Mesothelial cell of epicardium (in vitro differentiated cells): ENCODE data around the gene TMEM255A. TPM values are rescaled to one million over a fixed set of nuclear protein-coding genes. Genes with fewer than 3 reads are reported as not detected.

ENCODE experiments used
- DNase-seq, 2 experiments: peaks; one replicate each; pipeline ENCODE4 v3.0.0; 2021; ENCODE audit warnings: low spot score in 2 of 2; ENCODE audit not compliant: unreplicated experiment in 2 of 2
- H3K27ac Mint-ChIP-seq: 2 replicates; pipeline ENCODE4 v1.8.0; 2021; ENCODE audit warnings: mixed read lengths
- H3K27me3 Mint-ChIP-seq: 2 replicates; pipeline ENCODE4 v1.8.0; 2021; ENCODE audit warnings: low read depth, mixed read lengths
- H3K36me3 Mint-ChIP-seq: 2 replicates; pipeline ENCODE4 v1.8.0; 2021; ENCODE audit warnings: mixed read lengths
- H3K4me1 Mint-ChIP-seq: 2 replicates; pipeline ENCODE4 v1.8.0; 2021; ENCODE audit warnings: mixed read lengths
- H3K4me3 Mint-ChIP-seq: 2 replicates; pipeline ENCODE4 v1.8.0; 2021; ENCODE audit warnings: mild to moderate bottlenecking, moderate library complexity, mixed read lengths
- H3K9me3 Mint-ChIP-seq: 2 replicates; pipeline ENCODE4 v1.8.0; 2021; ENCODE audit warnings: mixed read lengths
- CTCF ChIP-seq: fragments of 200-600 bp; sonication (generic); IDR thresholded peaks from one replicate; pipeline ENCODE4 v1.5.0; 2021; ENCODE audit warnings: antibody characterized with exemption; ENCODE audit not compliant: unreplicated experiment
- total RNA-seq: library from RNA; stranded (reverse); gene quantifications from 3 replicates; pipeline ENCODE4 v1.2.1, GENCODE V29; 2021

TMEM255A gene
- total RNA-seq, 1 donor from 2014 or later, result 1.3 TPM

GRCh38 chrX:120264341-120264740 lies 46.9 kb downstream of the TMEM255A start:
- Mint-ChIP-seq H3K4me1 (peaks cover 6% of the 10 kb centered on the region), H3K27ac (no peak overlapping the region), H3K27me3 (no peaks in the 10 kb centered on the region), H3K9me3 (peaks cover 17% of the 10 kb centered on the region), H3K36me3 (no peaks in the 10 kb centered on the region), H3K4me3 (no peak overlapping the region)
- no peak for TF ChIP-seq CTCF
- no peak for DNase-seq

DNA sequence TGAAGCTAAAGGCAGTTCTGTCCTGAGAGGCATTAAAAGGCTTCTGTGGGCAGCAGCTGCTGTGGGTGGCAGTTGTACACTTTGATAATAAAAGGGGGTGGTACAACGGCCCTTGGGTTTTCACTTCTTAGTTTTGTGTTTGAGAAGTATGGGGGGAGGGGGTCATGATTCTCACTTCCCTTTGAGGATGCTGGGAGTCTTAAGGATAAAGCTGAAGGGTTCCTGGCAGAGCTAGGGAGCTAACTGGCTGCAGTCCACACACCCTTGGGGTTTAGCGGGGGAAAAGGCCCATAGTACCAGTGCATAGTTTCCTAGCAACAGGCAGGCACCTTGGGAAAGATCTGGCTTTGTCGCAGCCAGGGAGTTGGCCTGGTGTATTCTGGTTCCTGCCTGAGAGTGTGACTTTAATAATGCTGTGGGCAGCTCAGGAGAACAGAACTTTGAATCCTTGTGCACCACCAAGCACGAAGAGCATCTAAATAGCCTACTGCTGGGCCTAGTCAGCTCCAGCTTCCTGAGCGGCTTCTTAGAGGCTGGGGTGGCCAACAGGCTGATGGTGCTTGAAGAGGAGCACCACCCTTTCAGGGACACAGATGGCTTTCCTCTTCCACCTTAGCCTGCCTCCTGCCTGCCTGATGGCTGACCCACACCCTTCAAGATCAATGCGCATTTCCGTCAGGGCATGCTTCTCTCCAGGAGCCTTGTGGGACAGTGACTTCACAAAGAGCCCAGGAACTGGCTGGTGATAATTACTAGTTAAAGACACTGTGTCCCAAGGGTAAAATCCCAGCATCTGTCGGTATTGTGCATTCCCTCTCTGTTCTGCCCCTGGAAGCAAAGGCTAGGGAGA lies 48.2 kb downstream of the TMEM255A start:
- H3K9me3 Mint-ChIP-seq, result peaks cover 15% of the 10 kb centered on the region
- DNase-seq, result no peak
- no peak overlapping the region for H3K4me3 Mint-ChIP-seq
- TF ChIP-seq CTCF, result no peak
- H3K4me1 Mint-ChIP-seq, result peaks cover 4% of the 10 kb centered on the region
- H3K36me3 Mint-ChIP-seq, result no peaks in the 10 kb centered on the region
- H3K27me3 Mint-ChIP-seq, result no peaks in the 10 kb centered on the region
- no peak overlapping the region for H3K27ac Mint-ChIP-seq

- H3K27ac Mint-ChIP-seq, result peak overlapping the region; percentile 37
- H3K9me3 Mint-ChIP-seq, result peaks cover 20% of the 10 kb centered on the region
- TF ChIP-seq CTCF, result no peak
- H3K27me3 Mint-ChIP-seq, result no peaks in the 10 kb centered on the region
- peaks cover 3% of the 10 kb centered on the region for H3K36me3 Mint-ChIP-seq
- no peak for DNase-seq
- H3K4me3 Mint-ChIP-seq, result no peak overlapping the region
- H3K4me1 Mint-ChIP-seq, result peaks cover 8% of the 10 kb centered on the region
These were observed 50.9 kb downstream of the TMEM255A start for GRCh38 chrX:120260369-120260768.

DNA sequence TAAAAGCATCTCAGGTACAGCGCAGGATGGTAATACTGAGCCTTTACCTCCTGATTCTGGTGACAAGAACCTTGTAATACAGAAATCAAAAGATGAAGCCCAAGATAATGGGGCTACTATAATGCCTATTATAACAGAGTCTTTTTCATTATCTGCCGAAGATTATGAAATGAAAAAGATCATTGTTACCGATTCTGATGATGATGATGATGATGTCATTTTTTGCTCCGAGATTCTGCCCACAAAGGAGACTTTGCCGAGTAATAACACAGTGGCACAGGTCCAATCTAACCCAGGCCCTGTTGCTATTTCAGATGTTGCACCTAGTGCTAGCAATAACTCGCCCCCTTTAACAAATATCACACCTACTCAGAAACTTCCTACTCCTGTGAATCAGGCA lies 57.5 kb downstream of the TMEM255A start:
- Mint-ChIP-seq H3K36me3 (peaks cover 13% of the 10 kb centered on the region), H3K9me3 (peaks cover 24% of the 10 kb centered on the region), H3K4me3 (no peak overlapping the region), H3K27ac (no peak overlapping the region), H3K4me1 (peaks cover 9% of the 10 kb centered on the region), H3K27me3 (no peaks in the 10 kb centered on the region)
- TF ChIP-seq CTCF, result no peak
- no peak for DNase-seq

DNA sequence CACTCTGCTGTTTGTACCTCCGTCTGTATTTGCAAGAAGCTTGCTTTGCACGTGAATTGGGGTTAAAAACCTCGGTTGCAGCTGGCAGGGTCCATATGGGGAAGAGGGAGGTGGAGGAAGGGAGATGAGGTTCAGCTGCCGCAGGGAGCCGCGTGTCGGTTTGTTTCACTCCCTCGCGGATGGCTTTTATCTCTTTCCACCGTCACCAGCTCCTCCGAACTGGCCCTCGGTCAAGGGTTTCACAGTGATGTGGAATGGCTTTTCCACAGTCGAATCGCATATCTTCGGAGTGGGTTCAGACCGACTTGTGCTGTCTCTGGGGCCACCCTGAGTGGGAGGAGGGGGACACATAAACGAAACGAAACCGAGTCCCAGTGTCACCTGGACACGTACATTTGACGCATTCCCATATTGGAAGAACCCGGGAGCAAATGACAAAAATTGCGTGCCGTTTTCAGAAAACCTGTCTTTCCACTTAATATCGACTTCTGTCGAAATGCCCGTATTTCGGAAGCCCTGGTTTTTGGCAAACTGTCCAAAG lies 59.7 kb downstream of the TMEM255A start:
- peak overlapping the region; percentile 96 for H3K27ac Mint-ChIP-seq
- TF ChIP-seq CTCF, result no peak
- peaks cover 22% of the 10 kb centered on the region for H3K9me3 Mint-ChIP-seq
- peak overlapping the region; percentile 90 for H3K4me3 Mint-ChIP-seq
- peaks cover 5% of the 10 kb centered on the region for H3K4me1 Mint-ChIP-seq
- peaks cover 13% of the 10 kb centered on the region for H3K27me3 Mint-ChIP-seq
- no peak for DNase-seq
- H3K36me3 Mint-ChIP-seq, result peaks cover 10% of the 10 kb centered on the region
